H1 (cell line): Measurements from ENCODE around the gene GLS2. TPM values are rescaled to one million over a fixed set of nuclear protein-coding genes. Genes with fewer than 3 reads are reported as not detected.
"Not testable (repeated sequence)": the region's sequence is repeated elsewhere in the genome, so short reads cannot be mapped to it uniquely, and the experiment has no call there.

ENCODE experiments used
- CTCF ChIA-PET: fragments of 300-600 bp; sonication (Branson Sonifier 250); formaldehyde crosslinking; loops from one replicate; lab custom pipeline; 2021; ENCODE audit not compliant: partially characterized antibody; lab: Charles Lee
- POLR2A ChIA-PET: fragments of 300-600 bp; sonication (Branson Sonifier 250); formaldehyde crosslinking; loops from one replicate; lab custom pipeline; 2021; ENCODE audit warnings: inconsistent platforms; ENCODE audit not compliant: partially characterized antibody; lab: Charles Lee
- DNase-seq, 2 experiments: peaks; one replicate each; pipeline versions ENCODE4 v3.0.0 to v3.0.0-alpha.2; 2010 to 2022; ENCODE audit warnings: low spot score in 2 of 2, low read depth in 1 of 2, mixed read lengths in 1 of 2
- FAIRE-seq: peaks from 2 replicates; lab custom pipeline; 2011; peaks lifted over from hg19 to GRCh38; lab: Jason Lieb, UNC
- H2AFZ ChIP-seq: 2 replicates; pipeline ENCODE4 v1.8.1; 2012; ENCODE audit warnings: low read length, inconsistent platforms
- H2AK5ac ChIP-seq: 2 replicates; pipeline ENCODE4 v1.6.1; 2013; ENCODE audit warnings: low read depth, low read length
- H2BK120ac ChIP-seq: replicated peaks from 2 replicates; pipeline ENCODE3; 2013; ENCODE audit warnings: low read depth, low read length, inconsistent platforms
- H2BK12ac ChIP-seq: 2 replicates; pipeline ENCODE4 v1.6.1; 2013; ENCODE audit warnings: low read depth, low read length
- H2BK15ac ChIP-seq: 2 replicates; pipeline ENCODE4 v1.6.1; 2013; ENCODE audit warnings: low read length
- H2BK20ac ChIP-seq: 2 replicates; pipeline ENCODE4 v1.6.1; 2013; ENCODE audit warnings: low read length
- H2BK5ac ChIP-seq: 2 replicates; pipeline ENCODE4 v1.6.1; 2013; ENCODE audit warnings: low read depth, low read length
- H3K14ac ChIP-seq: 2 replicates; pipeline ENCODE4 v1.6.1; 2013; ENCODE audit warnings: inconsistent platforms; ENCODE audit not compliant: insufficient read length
- H3K18ac ChIP-seq: 2 replicates; pipeline ENCODE4 v1.6.1; 2013; ENCODE audit warnings: low read length; ENCODE audit errors: extremely low read depth
- H3K23ac ChIP-seq: 2 replicates; pipeline ENCODE4 v1.6.1; 2013; ENCODE audit warnings: inconsistent platforms; ENCODE audit not compliant: insufficient read length
- H3K23me2 ChIP-seq: 2 replicates; pipeline ENCODE4 v1.6.1; 2013; ENCODE audit warnings: low read depth, low read length
- H3K27ac ChIP-seq: 2 replicates; pipeline ENCODE4 v1.6.1; 2011; ENCODE audit warnings: low read depth, low read length, inconsistent platforms
- H3K27me3 ChIP-seq, 4 experiments: replicated peaks in 1 of 4; 1 replicate in 1 of 4; 2 replicates in 3 of 4; pipeline versions ENCODE4 v1.6.1 to v1.8.1; 2011 to 2013; ENCODE audit warnings: low read length in 3 of 4, mild to moderate bottlenecking in 3 of 4, inconsistent platforms in 2 of 4, mixed read lengths in 2 of 4, moderate library complexity in 1 of 4; ENCODE audit not compliant: control insufficient read depth in 3 of 4, insufficient read depth in 3 of 4; ENCODE audit errors: extremely low read depth in 1 of 4
- H3K36me3 ChIP-seq, 4 experiments: 2 replicates each; pipeline versions ENCODE4 v1.6.1 to v1.8.1; 2011 to 2013; ENCODE audit warnings: mild to moderate bottlenecking in 4 of 4, low read length in 3 of 4, moderate library complexity in 2 of 4, control low read depth in 1 of 4, inconsistent platforms in 1 of 4; ENCODE audit not compliant: insufficient read depth in 4 of 4, control insufficient read depth in 2 of 4
- H3K4ac ChIP-seq: replicated peaks from 2 replicates; pipeline ENCODE3; 2013; ENCODE audit warnings: low read length, low read depth, mixed read lengths, inconsistent platforms; ENCODE audit not compliant: insufficient read length
- H3K4me1 ChIP-seq, 4 experiments: replicated peaks in 1 of 4; 1 replicate in 1 of 4; 2 replicates in 3 of 4; pipeline versions ENCODE4 v1.6.1 to v1.8.1; 2011 to 2013; ENCODE audit warnings: low read length in 3 of 4, inconsistent platforms in 2 of 4, mixed read lengths in 1 of 4; ENCODE audit not compliant: insufficient read depth in 4 of 4, control insufficient read depth in 3 of 4
- H3K4me2 ChIP-seq, 2 experiments: 2 replicates each; pipeline versions ENCODE4 v1.6.1 to v1.8.1; 2011 to 2013; ENCODE audit warnings: low read depth in 2 of 2, low read length in 2 of 2, control low read depth in 1 of 2, inconsistent platforms in 1 of 2, mild to moderate bottlenecking in 1 of 2; ENCODE audit not compliant: insufficient read depth in 1 of 2
- H3K4me3 ChIP-seq, 4 experiments: fragments of 200-600, 300-600 bp in 1 of 4; sonication (generic), shearing (Covaris generic), sonication (Bioruptor Twin) in 1 of 4; 2 replicates each; pipeline versions ENCODE4 v1.5.1 to v1.8.1; 2011 to 2016; ENCODE audit warnings: low read length in 4 of 4, low read depth in 3 of 4, control low read depth in 2 of 4, inconsistent platforms in 2 of 4, mild to moderate bottlenecking in 2 of 4, mixed read lengths in 1 of 4, moderate library complexity in 1 of 4; ENCODE audit not compliant: insufficient read depth in 2 of 4; ENCODE audit errors: extremely low read depth in 1 of 4
- H3K56ac ChIP-seq: replicated peaks from 2 replicates; pipeline ENCODE3; 2013; ENCODE audit warnings: low read depth, mild to moderate bottlenecking, mixed read lengths, low read length, inconsistent platforms; ENCODE audit not compliant: insufficient read length
- H3K79me1 ChIP-seq: 2 replicates; pipeline ENCODE4 v1.6.1; 2013; ENCODE audit warnings: low read depth, low read length, control low read depth
- H3K79me2 ChIP-seq, 2 experiments: 2 replicates each; pipeline versions ENCODE4 v1.6.1 to v1.8.1; 2012 to 2013; ENCODE audit warnings: low read length in 2 of 2, mild to moderate bottlenecking in 2 of 2, inconsistent platforms in 1 of 2; ENCODE audit not compliant: insufficient read depth in 2 of 2, control insufficient read depth in 1 of 2
- H3K9ac ChIP-seq, 4 experiments: replicated peaks in 1 of 4; 1 replicate in 1 of 4; 2 replicates in 3 of 4; pipeline versions ENCODE4 v1.6.1 to v1.8.1; 2011 to 2013; ENCODE audit warnings: low read depth in 3 of 4, low read length in 3 of 4, control low read depth in 2 of 4, mild to moderate bottlenecking in 2 of 4, moderate library complexity in 2 of 4, inconsistent platforms in 1 of 4; ENCODE audit errors: extremely low read depth in 1 of 4
- H3K9me3 ChIP-seq, 2 experiments: 2 replicates each; pipeline versions ENCODE4 v1.6.1 to v1.8.1; 2012 to 2013; ENCODE audit warnings: mild to moderate bottlenecking in 2 of 2, moderate library complexity in 2 of 2, control low read depth in 1 of 2, inconsistent platforms in 1 of 2, low read depth in 1 of 2, low read length in 1 of 2, mixed read lengths in 1 of 2; ENCODE audit not compliant: insufficient read depth in 2 of 2
- H4K20me1 ChIP-seq, 2 experiments: replicated peaks in 1 of 2; 2 replicates each; pipeline versions ENCODE3 to v1.8.1; 2011 to 2013; ENCODE audit warnings: inconsistent platforms in 2 of 2, low read length in 2 of 2, mild to moderate bottlenecking in 1 of 2; ENCODE audit not compliant: insufficient read depth in 2 of 2, control insufficient read depth in 1 of 2
- H4K5ac ChIP-seq: 2 replicates; pipeline ENCODE4 v1.6.1; 2013; ENCODE audit warnings: low read length, low read depth, mixed read lengths, inconsistent platforms; ENCODE audit not compliant: insufficient read length
- H4K8ac ChIP-seq: 2 replicates; pipeline ENCODE4 v1.8.0; 2013; ENCODE audit warnings: mild to moderate bottlenecking, moderate library complexity, low read length, inconsistent platforms; ENCODE audit not compliant: insufficient read depth; ENCODE audit errors: extremely low read depth
- H4K91ac ChIP-seq: replicated peaks from 2 replicates; pipeline ENCODE3; 2013; ENCODE audit warnings: low read length, mixed read lengths, inconsistent platforms; ENCODE audit not compliant: insufficient read length
- CEBPB ChIP-seq: IDR thresholded peaks from 2 replicates; pipeline ENCODE4 v1.6.1; 2012; ENCODE audit warnings: low read depth, low read length
- CHD2 ChIP-seq: IDR thresholded peaks from 2 replicates; pipeline ENCODE4 v1.6.1; 2012; ENCODE audit warnings: low read length, improper control_type of control experiment
- EP300 ChIP-seq, 2 experiments: IDR thresholded peaks; 1 replicate in 1 of 2; 2 replicates in 1 of 2; pipeline ENCODE4 v1.6.1; 2011 to 2012; ENCODE audit warnings: low read depth in 2 of 2, low read length in 2 of 2, mild to moderate bottlenecking in 2 of 2, borderline replicate concordance in 1 of 2, inconsistent platforms in 1 of 2, moderate library complexity in 1 of 2
- SP1 ChIP-seq: IDR thresholded peaks from 2 replicates; pipeline ENCODE4 v1.6.1; 2011; ENCODE audit warnings: low read depth, low read length
- WGBS, 2 experiments: shearing (Covaris generic) in 1 of 2; methylation state at CpG; one replicate each; pipeline versions ENCODE4 v1.1.6 to v1.1.7; 2013 to 2015; ENCODE audit warnings: low lambda C conversion rate in 2 of 2, mixed read lengths in 2 of 2, inconsistent platforms in 1 of 2, low coverage in 1 of 2, missing lambda C conversion rate in 1 of 2; ENCODE audit not compliant: insufficient replicate concordance in 2 of 2, insufficient coverage in 1 of 2, insufficient read length in 1 of 2; ENCODE audit errors: extremely low coverage in 1 of 2, missing lambda C conversion rate in 1 of 2; 5-methylcytosine and 5-hydroxymethylcytosine counted together
- polyA plus RNA-seq, 7 experiments: library from polyadenylated mRNA; depleted of rRNA in 3 of 7; stranded (reverse) in 5 of 7; unstranded in 2 of 7; fragments of >200 nt in 5 of 7; fragments of 200-250 nt in 2 of 7; gene quantifications; 1 replicate in 5 of 7; 2 replicates in 1 of 7; 4 replicates in 1 of 7; pipeline versions ENCODE4 v1.2.1 to v1.2.3, GENCODE V29; 2011 to 2013; ENCODE audit warnings: missing spikeins in 2 of 7, mixed read lengths in 2 of 7
- total RNA-seq: library from RNA; stranded (reverse); fragmentation: NEBNext Ultra II Directional; extraction: Animal tissue kit (Norgen Biotek cat#: 25700); gene quantifications from 2 replicates; pipeline ENCODE4 v1.2.1, GENCODE V29; 2021
- TF ChIP-seq, protein P1 (sequence below): IDR thresholded peaks from 2 replicates; pipeline ENCODE4 v1.6.1; 2011; ENCODE audit warnings: low read length, improper control_type of control experiment

GLS2 gene
- total and polyA plus RNA-seq, 2 of the 8 experiments (the other 6 are each of a cell fraction or from before 2014, with no cell fraction given): 14.5 to 20.1 TPM

DNA sequence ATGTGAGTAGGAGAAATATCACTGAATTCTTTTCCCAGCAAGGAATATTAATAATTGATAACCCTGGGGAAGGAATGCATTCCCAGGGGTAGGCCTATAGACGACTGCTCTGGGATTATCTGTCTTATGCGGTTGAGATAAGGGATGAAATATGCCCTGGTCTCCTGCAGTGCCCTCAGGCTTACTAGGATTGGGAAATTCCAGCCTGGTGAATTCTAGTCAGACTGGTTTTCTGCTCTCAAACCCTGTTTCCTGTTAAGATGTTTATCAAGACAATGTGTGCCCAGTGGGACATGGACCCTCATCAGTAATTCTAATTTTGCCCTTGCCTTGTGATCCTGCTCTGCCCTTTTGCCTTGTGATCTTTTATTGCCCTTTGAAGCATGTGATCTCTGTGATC lies 44.8 kb downstream of the GLS2 start:
- 64% methylated on average over 2 of the region's 2 CpGs; no CpG with 5 or more reads in 1 of the 2 experiments for WGBS, 2 experiments
- H3K27me3 ChIP-seq, CTCF ChIA-PET: not testable (repeated sequence)

More for the DNA sequence above, 44.8 kb downstream of the GLS2 start:
- not testable (repeated sequence) for H3K9ac ChIP-seq, H4K91ac ChIP-seq, H2BK12ac ChIP-seq, H2BK5ac ChIP-seq, H3K4me1 ChIP-seq, H3K79me1 ChIP-seq, H2BK15ac ChIP-seq, H3K4me2 ChIP-seq, H4K8ac ChIP-seq, H2AFZ ChIP-seq, H3K18ac ChIP-seq, H3K4ac ChIP-seq, H3K56ac ChIP-seq, H3K27ac ChIP-seq, H4K5ac ChIP-seq, H3K23ac ChIP-seq, H4K20me1 ChIP-seq, H2BK20ac ChIP-seq, H2AK5ac ChIP-seq, H2BK120ac ChIP-seq, H3K4me3 ChIP-seq, H3K14ac ChIP-seq, FAIRE-seq, DNase-seq, H3K23me2 ChIP-seq
- TF ChIP-seq CEBPB (peak; percentile 69), EP300 (IDR thresholded peaks at IDR 0.05; ENCODE audit: borderline replicate concordance in 1 of 2, low read depth in 2 of 2, low read length in 2 of 2) (peak in 1 of 2 experiments; percentile 64; a peak in 1 of 3 replicates), CHD2 (0 out of 2 replicates have a peak, but pooled peaks have one; percentile 13), SP1 (peak; percentile 80; the same call in 1 of the 2 replicates)
- TF ChIP-seq, protein P1, sequence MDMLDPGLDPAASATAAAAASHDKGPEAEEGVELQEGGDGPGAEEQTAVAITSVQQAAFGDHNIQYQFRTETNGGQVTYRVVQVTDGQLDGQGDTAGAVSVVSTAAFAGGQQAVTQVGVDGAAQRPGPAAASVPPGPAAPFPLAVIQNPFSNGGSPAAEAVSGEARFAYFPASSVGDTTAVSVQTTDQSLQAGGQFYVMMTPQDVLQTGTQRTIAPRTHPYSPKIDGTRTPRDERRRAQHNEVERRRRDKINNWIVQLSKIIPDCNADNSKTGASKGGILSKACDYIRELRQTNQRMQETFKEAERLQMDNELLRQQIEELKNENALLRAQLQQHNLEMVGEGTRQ: 0 out of 2 replicates have a peak, but pooled peaks have one; percentile 20
- peaks cover 0 to 64% of the 10 kb centered on the region in 2 experiments; a peak in 3 of 4 replicates for H3K79me2 ChIP-seq
- H3K36me3 ChIP-seq: peaks cover 0 to 15% (median 1%) of the 10 kb centered on the region in 4 experiments; a peak in 2 of 8 replicates
- peaks cover 15 to 23% of the 10 kb centered on the region in 2 experiments for H3K9me3 ChIP-seq
- POLR2A ChIA-PET: interaction anchor here (1.1 to 1.5 kb wide), 2 partner anchors 8 to 19 kb away, joined by 3 read pairs; no protein-coding TSS in a partner anchor
